ENCODE measurements around the gene HIVEP3.
A peak's percentile ranks its signal among the peaks of the same experiment; 100 is the strongest.

The HIVEP3 gene

GRCh38 chr1:41682845-41683625 is 235.7 kb downstream of the HIVEP3 start:
- DNase-seq (ENCODE audit: low spot score), result no peak

- DNase-seq (ENCODE audit: low spot score), result no peak
These were observed 236.6 kb downstream of the HIVEP3 start for GRCh38 chr1:41682149-41682548.

GRCh38 chr1:41681331-41682098 is 237.2 kb downstream of the HIVEP3 start:
- DNase-seq (ENCODE audit: low spot score), result no peak

- no peak for DNase-seq (ENCODE audit: low spot score)
These were observed 238.7 kb downstream of the HIVEP3 start for GRCh38 chr1:41679994-41680393.

GRCh38 chr1:41679531-41679930 is 239.2 kb downstream of the HIVEP3 start:
- no peak for DNase-seq (ENCODE audit: low spot score)

- peak; percentile 68 for DNase-seq (ENCODE audit: low spot score)
These were observed 240.4 kb downstream of the HIVEP3 start for GRCh38 chr1:41678111-41678878.

- DNase-seq (ENCODE audit: low spot score), result no peak
These were observed 241.1 kb downstream of the HIVEP3 start for GRCh38 chr1:41677620-41678019.

- DNase-seq (ENCODE audit: low spot score), result no peak
These were observed 243.3 kb downstream of the HIVEP3 start for GRCh38 chr1:41675401-41675800.

GRCh38 chr1:41674522-41674921 is 244.2 kb downstream of the HIVEP3 start:
- no peak for DNase-seq (ENCODE audit: low spot score)

GRCh38 chr1:41673806-41674205 is 244.9 kb downstream of the HIVEP3 start:
- no peak for DNase-seq (ENCODE audit: low spot score)

- DNase-seq (ENCODE audit: low spot score), result no peak
These were observed 245.3 kb downstream of the HIVEP3 start for GRCh38 chr1:41673378-41673777.

- peak; percentile 84 for DNase-seq (ENCODE audit: low spot score)
These were observed 245.9 kb downstream of the HIVEP3 start for GRCh38 chr1:41672641-41673361.

- DNase-seq (ENCODE audit: low spot score), result no peak
These were observed 246.5 kb downstream of the HIVEP3 start for GRCh38 chr1:41672173-41672572.

GRCh38 chr1:41671116-41671755 is 247.5 kb downstream of the HIVEP3 start:
- DNase-seq (ENCODE audit: low spot score), result no peak

- no peak for DNase-seq (ENCODE audit: low spot score)
These were observed 248.3 kb downstream of the HIVEP3 start for GRCh38 chr1:41670217-41670957.

- DNase-seq (ENCODE audit: low spot score), result no peak
These were observed 249.8 kb downstream of the HIVEP3 start for GRCh38 chr1:41668967-41669366.

GRCh38 chr1:41668054-41668660 is 250.6 kb downstream of the HIVEP3 start:
- DNase-seq (ENCODE audit: low spot score), result no peak

- DNase-seq (ENCODE audit: low spot score), result no peak
These were observed 251.6 kb downstream of the HIVEP3 start for GRCh38 chr1:41666981-41667631.
